GM13976 (cell line): ENCODE measurements around the gene GPC5.

Experiments used
- DNase-seq: peaks from one replicate; pipeline ENCODE4 v3.0.0; 2012; ENCODE audit warnings: low spot score
- CTCF ChIP-seq: IDR thresholded peaks from 2 replicates; pipeline ENCODE4 v1.5.1; 2012; ENCODE audit warnings: borderline replicate concordance, mild to moderate bottlenecking; ENCODE audit not compliant: insufficient read depth; ENCODE audit errors: extremely low read depth, missing control alignments, control extremely low read depth
- in situ Hi-C: fragments of 300-500 bp; cut with MboI; formaldehyde crosslinking; loops from one replicate; pipeline ENCODE4 v1.12.0; 2022; ENCODE audit warnings: low sequenced_read_pairs, mixed read lengths, inconsistent platforms; ENCODE audit not compliant: unreplicated experiment

GPC5 gene

GRCh38 chr13:91539286-91540157 lies 141.1 kb downstream of the GPC5 start:
- in situ Hi-C loops, result no loop called here
- DNase-seq, result no peak
- TF ChIP-seq CTCF, result no peak

GRCh38 chr13:91540158-91540736 lies 141.8 kb downstream of the GPC5 start:
- DNase-seq, result no peak
- in situ Hi-C loops, result no loop called here
- TF ChIP-seq CTCF, result no peak

GRCh38 chr13:91544723-91545122 lies 146.3 kb downstream of the GPC5 start:
- in situ Hi-C loops, result no loop called here
- DNase-seq, result no peak
- no peak for TF ChIP-seq CTCF

GRCh38 chr13:91546900-91547299 lies 148.5 kb downstream of the GPC5 start:
- no peak for DNase-seq
- in situ Hi-C loops, result no loop called here
- TF ChIP-seq CTCF, result no peak

- in situ Hi-C loops, result no loop called here
- no peak for TF ChIP-seq CTCF
- DNase-seq, result no peak
Measured at GRCh38 chr13:91553584-91553983, 155.2 kb downstream of the GPC5 start.

- in situ Hi-C loops, result no loop called here
- TF ChIP-seq CTCF, result no peak
- DNase-seq, result no peak
Measured at GRCh38 chr13:91554101-91554500, 155.7 kb downstream of the GPC5 start.
